ENCODE results near the gene DMAC2.
"Not testable (repeated sequence)": the region's sequence is repeated elsewhere in the genome, so short reads cannot be mapped to it uniquely, and the experiment has no call there.

Gene DMAC2

DNA sequence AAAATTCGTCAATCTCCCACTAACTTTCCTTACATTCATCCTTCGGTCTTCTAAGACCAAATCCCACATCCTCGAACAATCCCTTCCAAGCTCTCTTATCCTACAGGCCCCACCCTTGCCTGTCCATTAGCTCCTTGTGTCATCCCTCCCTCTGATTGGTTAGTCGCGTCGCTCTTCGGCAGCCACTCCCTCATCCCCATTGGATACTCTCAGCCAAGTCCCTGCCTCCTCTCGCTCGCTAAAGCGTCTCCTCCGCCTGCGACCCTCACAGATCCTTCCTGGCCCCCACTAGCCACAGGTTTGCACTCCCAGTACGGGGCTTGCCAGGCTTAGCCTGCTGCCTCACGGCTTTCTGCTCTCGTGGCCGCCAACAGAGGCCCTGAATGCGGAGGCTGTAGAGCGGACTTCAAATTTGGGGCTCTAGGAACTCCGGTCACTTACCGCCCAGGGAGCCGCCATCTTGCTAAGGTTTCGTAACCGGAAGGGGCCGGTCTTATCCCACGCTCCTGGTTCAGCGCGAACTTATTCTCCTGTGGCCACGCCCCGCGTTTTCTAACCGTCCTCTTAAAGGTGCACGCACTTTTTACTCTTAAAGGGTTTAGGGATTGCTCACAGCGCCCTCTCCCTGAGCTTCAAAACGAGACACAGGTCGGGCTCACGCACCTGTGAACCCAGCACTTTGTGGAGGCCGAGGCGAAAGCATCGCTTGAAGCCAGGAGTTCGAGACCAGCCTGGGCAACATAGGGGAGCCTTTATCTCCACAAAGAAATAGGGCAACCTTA lies at the start of gene DMAC2:
Gene DMAC2, minus strand, starts transcription at position 472 of the 782 bp plus-strand sequence. Its CDS starts 13 bp downstream, at position 459.
- Histone ChIP-seq H3K79me2 (ENCODE audit: insufficient read depth, low read length) (peaks cover 17% of the 10 kb centered on the region; the same call in 1 of the 2 replicates), H4K20me1 (ENCODE audit: insufficient read depth, low read length, poor library complexity, severe bottlenecking) (no peaks in the 10 kb centered on the region), H3K36me3 (ENCODE audit: insufficient read depth, low read length) (no peaks in the 10 kb centered on the region), H3K9ac (ENCODE audit: low read depth, low read length, poor library complexity, severe bottlenecking) (peak within 1 kb of the TSS; percentile 67), H3K4me3 (ENCODE audit: low read length, poor library complexity, severe bottlenecking) (peak within 1 kb of the TSS; percentile 89), H3F3A (ENCODE audit: low read depth) (no peaks in the 10 kb centered on the region), H3K9me2 (replicated peaks; ENCODE audit: low read depth, low read length) (no peaks in the 10 kb centered on the region), H3K4me2 (ENCODE audit: low read depth, low read length, poor library complexity, severe bottlenecking) (peak within 1 kb of the TSS; percentile 91), H3K27me3 (ENCODE audit: insufficient read depth, low read length, poor library complexity, severe bottlenecking) (no peaks in the 10 kb centered on the region), H2AFZ (ENCODE audit: low read length) (peak within 1 kb of the TSS; percentile 85), H3K4me1 (ENCODE audit: insufficient read depth, low read length, poor library complexity, severe bottlenecking) (peaks cover 12% of the 10 kb centered on the region), H3K9me3 (ENCODE audit: insufficient read depth, low read depth, low read length) (no peaks in the 10 kb centered on the region)
- no peak for TF ChIP-seq EZH2phosphoT487 (IDR thresholded peaks at IDR 0.05; ENCODE audit: borderline replicate concordance)
- TF ChIP-seq, protein P1, sequence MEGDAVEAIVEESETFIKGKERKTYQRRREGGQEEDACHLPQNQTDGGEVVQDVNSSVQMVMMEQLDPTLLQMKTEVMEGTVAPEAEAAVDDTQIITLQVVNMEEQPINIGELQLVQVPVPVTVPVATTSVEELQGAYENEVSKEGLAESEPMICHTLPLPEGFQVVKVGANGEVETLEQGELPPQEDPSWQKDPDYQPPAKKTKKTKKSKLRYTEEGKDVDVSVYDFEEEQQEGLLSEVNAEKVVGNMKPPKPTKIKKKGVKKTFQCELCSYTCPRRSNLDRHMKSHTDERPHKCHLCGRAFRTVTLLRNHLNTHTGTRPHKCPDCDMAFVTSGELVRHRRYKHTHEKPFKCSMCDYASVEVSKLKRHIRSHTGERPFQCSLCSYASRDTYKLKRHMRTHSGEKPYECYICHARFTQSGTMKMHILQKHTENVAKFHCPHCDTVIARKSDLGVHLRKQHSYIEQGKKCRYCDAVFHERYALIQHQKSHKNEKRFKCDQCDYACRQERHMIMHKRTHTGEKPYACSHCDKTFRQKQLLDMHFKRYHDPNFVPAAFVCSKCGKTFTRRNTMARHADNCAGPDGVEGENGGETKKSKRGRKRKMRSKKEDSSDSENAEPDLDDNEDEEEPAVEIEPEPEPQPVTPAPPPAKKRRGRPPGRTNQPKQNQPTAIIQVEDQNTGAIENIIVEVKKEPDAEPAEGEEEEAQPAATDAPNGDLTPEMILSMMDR (conservative IDR thresholded peaks at IDR 0.05; ENCODE audit: low read length), result peak; percentile 72

DNA sequence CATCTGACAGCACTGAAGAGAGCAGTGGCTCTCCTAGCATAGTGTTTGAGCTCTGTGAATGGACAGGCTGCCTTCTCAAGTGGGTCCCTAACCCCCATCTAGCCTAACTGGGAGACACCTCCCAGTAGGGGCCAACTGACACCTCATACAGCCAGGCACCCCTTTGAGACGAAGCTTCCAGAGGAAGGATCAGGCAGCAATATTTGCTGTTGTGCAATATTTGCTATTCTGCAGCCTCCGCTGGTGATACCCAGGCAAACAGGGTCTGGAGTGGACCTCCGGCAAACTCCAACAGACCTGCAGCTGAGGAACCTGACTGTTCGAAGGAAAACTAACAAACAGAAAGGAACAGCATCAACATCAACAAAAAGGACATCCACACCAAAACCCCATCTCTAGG lies 47.2 kb upstream of the DMAC2 start:
- H3K36me3 ChIP-seq (ENCODE audit: insufficient read depth, low read length); H2AFZ ChIP-seq (ENCODE audit: low read length); H3K4me2 ChIP-seq (ENCODE audit: low read depth, low read length, poor library complexity, severe bottlenecking); H3K79me2 ChIP-seq (ENCODE audit: insufficient read depth, low read length); H3F3A ChIP-seq (ENCODE audit: low read depth); H3K4me3 ChIP-seq (ENCODE audit: low read length, poor library complexity, severe bottlenecking); H3K9me3 ChIP-seq (ENCODE audit: insufficient read depth, low read depth, low read length); H4K20me1 ChIP-seq (ENCODE audit: insufficient read depth, low read length, poor library complexity, severe bottlenecking); H3K4me1 ChIP-seq (ENCODE audit: insufficient read depth, low read length, poor library complexity, severe bottlenecking); H3K9me2 ChIP-seq (replicated peaks; ENCODE audit: low read depth, low read length); H3K27me3 ChIP-seq (ENCODE audit: insufficient read depth, low read length, poor library complexity, severe bottlenecking); H3K9ac ChIP-seq (ENCODE audit: low read depth, low read length, poor library complexity, severe bottlenecking): not testable (repeated sequence)

DNA sequence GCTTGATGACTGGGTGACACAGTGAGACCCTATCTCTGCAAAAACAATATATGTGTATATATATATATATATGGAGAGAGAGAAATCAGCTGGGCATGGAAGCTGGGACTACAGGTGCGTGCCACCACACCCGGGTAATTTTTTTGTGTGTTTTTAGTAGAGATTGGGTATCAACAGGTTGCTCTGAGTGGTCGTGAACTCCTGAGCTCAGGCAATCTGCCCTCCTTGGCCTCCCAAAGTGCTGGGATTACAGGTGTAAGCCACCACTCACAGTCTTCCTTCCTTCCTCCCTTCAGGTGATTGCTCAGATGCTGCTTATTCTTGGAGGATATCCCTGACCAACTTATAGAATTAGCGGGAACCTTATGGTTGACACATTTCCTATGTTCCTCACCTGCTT lies 45.1 kb upstream of the DMAC2 start:
- H3K27me3 ChIP-seq (ENCODE audit: insufficient read depth, low read length, poor library complexity, severe bottlenecking), result no peaks in the 10 kb centered on the region

More for the DNA sequence above, 45.1 kb upstream of the DMAC2 start:
- no peak overlapping the region for H3K9ac ChIP-seq (ENCODE audit: low read depth, low read length, poor library complexity, severe bottlenecking)
- no peak overlapping the region for H3K4me2 ChIP-seq (ENCODE audit: low read depth, low read length, poor library complexity, severe bottlenecking)
- H3K9me2 ChIP-seq (replicated peaks; ENCODE audit: low read depth, low read length), result no peaks in the 10 kb centered on the region
- H2AFZ ChIP-seq (ENCODE audit: low read length), result no peak overlapping the region
- no peaks in the 10 kb centered on the region for H3K9me3 ChIP-seq (ENCODE audit: insufficient read depth, low read depth, low read length)
- no peaks in the 10 kb centered on the region for H3K36me3 ChIP-seq (ENCODE audit: insufficient read depth, low read length)
- H3K4me1 ChIP-seq (ENCODE audit: insufficient read depth, low read length, poor library complexity, severe bottlenecking), result no peaks in the 10 kb centered on the region
- no peak overlapping the region for H3K4me3 ChIP-seq (ENCODE audit: low read length, poor library complexity, severe bottlenecking)
- TF ChIP-seq, protein P1 (conservative IDR thresholded peaks at IDR 0.05; ENCODE audit: low read length), result no peak
- no peak for TF ChIP-seq EZH2phosphoT487 (IDR thresholded peaks at IDR 0.05; ENCODE audit: borderline replicate concordance)
- no peaks in the 10 kb centered on the region for H3F3A ChIP-seq (ENCODE audit: low read depth)
- no peaks in the 10 kb centered on the region for H3K79me2 ChIP-seq (ENCODE audit: insufficient read depth, low read length)
- no peaks in the 10 kb centered on the region for H4K20me1 ChIP-seq (ENCODE audit: insufficient read depth, low read length, poor library complexity, severe bottlenecking)

Data from Loucy (cell line).